PC-3 (cell line): ENCODE data around the gene BNIP5. TPM values are rescaled to one million over a fixed set of nuclear protein-coding genes. Genes with fewer than 3 reads are reported as not detected.

Experiments used
- ATAC-seq: fragments of 200-7000 bp; cut with Tn5 transposase; 2 replicates; pipeline ENCODE4 v1.9.1; 2020; ENCODE audit warnings: mild to moderate bottlenecking, moderate library complexity
- BruUV-seq: library from RNA; stranded (reverse); fragments of 400-500 nt; replicated peaks from 2 replicates; lab custom pipeline; 2021; lab: Mats Ljungman, UMichigan
- CTCF ChIA-PET: fragments of 300-600 bp; sonication (Branson Sonifier 250); formaldehyde crosslinking; loops from one replicate; lab custom pipeline; 2022; ENCODE audit warnings: antibody characterized with exemption; lab: Charles Lee
- POLR2A ChIA-PET: fragments of 300-600 bp; sonication (Branson Sonifier 250); formaldehyde crosslinking; loops from one replicate; lab custom pipeline; 2022; ENCODE audit warnings: antibody characterized with exemption; ENCODE audit not compliant: unreplicated experiment; lab: Charles Lee
- DNase-seq: peaks from one replicate; pipeline ENCODE4 v3.0.0-alpha.2; 2015
- H2AFZ ChIP-seq: fragments of 300-600 bp; sonication (generic); 2 replicates; pipeline ENCODE4 v1.6.0; 2016; ENCODE audit warnings: antibody characterized with exemption, low read length
- H3F3A ChIP-seq: fragments of 300-600 bp; sonication (generic); one replicate; pipeline ENCODE4 v1.6.0; 2017; ENCODE audit warnings: antibody characterized with exemption, low read length, control low read depth, mild to moderate bottlenecking; ENCODE audit not compliant: unreplicated experiment
- H3K27ac ChIP-seq: fragments of 300-600 bp; sonication (generic); 2 replicates; pipeline ENCODE4 v1.5.1; 2016; ENCODE audit warnings: mild to moderate bottlenecking, low read length
- H3K27me3 ChIP-seq: fragments of 300-600 bp; sonication (generic); 2 replicates; pipeline ENCODE4 v1.6.1; 2016; ENCODE audit warnings: low read length, mixed read lengths
- H3K36me3 ChIP-seq: fragments of 300-600 bp; sonication (generic); 2 replicates; pipeline ENCODE4 v1.6.1; 2016; ENCODE audit warnings: low read depth, mixed run types, low read length, mixed read lengths
- H3K4me1 ChIP-seq: fragments of 300-600 bp; sonication (generic); 2 replicates; pipeline ENCODE4 v1.5.1; 2016; ENCODE audit warnings: low read length; ENCODE audit not compliant: insufficient read depth
- H3K4me2 ChIP-seq: fragments of 300-600 bp; sonication (generic); 2 replicates; pipeline ENCODE4 v1.6.0; 2016; ENCODE audit warnings: low read length
- H3K4me3 ChIP-seq: fragments of 300-600 bp; sonication (generic); 2 replicates; pipeline ENCODE4 v1.5.1; 2016; ENCODE audit warnings: mild to moderate bottlenecking, low read length, mixed read lengths
- H3K79me2 ChIP-seq: fragments of 300-600 bp; sonication (generic); 2 replicates; pipeline ENCODE4 v1.6.1; 2017; ENCODE audit warnings: low read length, mixed read lengths
- H3K9ac ChIP-seq: fragments of 300-600 bp; sonication (generic); 2 replicates; pipeline ENCODE4 v1.6.0; 2016; ENCODE audit warnings: mild to moderate bottlenecking, low read length
- H3K9me2 ChIP-seq: fragments of 300-600 bp; sonication (generic); replicated peaks from 2 replicates; pipeline ENCODE4 v1.6.1; 2016; ENCODE audit warnings: mixed run types, low read length, mixed read lengths
- H3K9me3 ChIP-seq: fragments of 300-600 bp; sonication (generic); 2 replicates; pipeline ENCODE4 v1.6.1; 2016; ENCODE audit warnings: low read length, mixed read lengths
- H4K20me1 ChIP-seq: fragments of 300-600 bp; sonication (generic); 2 replicates; pipeline ENCODE4 v1.6.1; 2016; ENCODE audit warnings: low read length, mixed read lengths
- EZH2 ChIP-seq: fragments of 300-600 bp; sonication (generic); IDR thresholded peaks from one replicate; pipeline ENCODE4 v1.6.1; 2017; ENCODE audit warnings: antibody characterized with exemption, mild to moderate bottlenecking, low read length; ENCODE audit not compliant: unreplicated experiment
- EZH2phosphoT487 ChIP-seq: fragments of 300-600 bp; sonication (generic); IDR thresholded peaks from 2 replicates; pipeline ENCODE4 v1.6.1; 2018; ENCODE audit warnings: mild to moderate bottlenecking, antibody characterized with exemption, low read length, borderline replicate concordance
- intact Hi-C: fragments of 100-400 bp; cut with micrococcal nuclease; formaldehyde crosslinking; loops from 2 replicates; pipeline ENCODE4 v1.9.0; 2023
- total RNA-seq: library from RNA; depleted of rRNA; stranded (reverse); fragments of >200 nt; gene quantifications from 2 replicates; pipeline ENCODE4 v1.2.3, GENCODE V29; 2014
- TF ChIP-seq, protein P1 (sequence below): fragments of 300-600 bp; sonication (generic); conservative IDR thresholded peaks from 2 replicates; pipeline ENCODE4 v1.5.1; 2017; ENCODE audit warnings: antibody characterized with exemption, low read depth, mild to moderate bottlenecking, low read length

BNIP5 gene
- total RNA-seq, 1 experiment from 2014 or later, result not detected

DNA sequence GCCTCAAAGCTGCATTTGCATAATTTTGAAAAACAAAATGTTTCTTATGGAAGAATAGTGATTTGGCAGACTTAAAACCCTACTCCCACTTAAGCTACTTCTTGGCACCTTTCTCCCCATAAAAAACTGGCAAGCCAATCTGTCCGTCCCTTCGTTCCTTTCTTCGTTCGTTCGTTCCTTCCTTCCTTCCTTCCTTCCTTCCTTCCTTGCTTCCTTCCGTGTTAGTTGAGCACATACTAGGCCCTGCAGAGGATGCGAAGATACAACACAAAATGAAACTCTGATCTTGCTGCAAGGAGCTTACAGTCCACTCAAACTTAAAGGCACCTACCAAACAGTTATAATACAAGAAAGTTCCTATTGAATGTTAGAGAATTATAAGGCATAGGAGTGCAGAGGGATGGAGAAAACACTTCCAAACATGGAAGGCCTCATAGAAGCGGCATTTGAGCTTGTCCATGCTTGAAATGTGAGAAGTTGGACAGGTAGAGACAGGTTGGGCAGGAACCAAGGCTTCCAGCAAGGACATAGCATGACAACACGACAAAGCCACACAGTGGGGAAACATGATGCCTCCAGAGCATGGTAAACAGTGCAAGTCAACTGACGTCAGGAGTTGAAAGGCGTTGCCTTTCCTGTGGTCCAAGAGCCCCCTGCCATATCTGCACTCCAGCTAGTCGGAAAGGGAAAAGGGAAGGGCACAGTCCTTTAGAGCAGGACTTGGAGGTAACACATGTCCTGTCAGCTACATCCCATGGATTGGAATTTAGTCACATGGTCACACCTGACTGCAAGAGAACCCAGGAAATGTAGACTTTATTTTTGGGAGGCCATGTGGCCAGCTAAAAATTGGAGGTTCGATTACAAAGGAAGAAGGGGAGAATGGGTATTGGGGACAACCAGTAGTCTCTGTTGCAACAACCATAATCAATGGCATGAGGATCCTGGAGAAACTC is 59.8 kb downstream of the BNIP5 start:
- ATAC-seq (no peak), DNase-seq (no peak)
- Histone ChIP-seq H3K27me3 (peaks cover 59% of the 10 kb centered on the region), H3K36me3 (no peaks in the 10 kb centered on the region), H3K9me2 (no peaks in the 10 kb centered on the region), H3K27ac (no peak overlapping the region), H4K20me1 (no peaks in the 10 kb centered on the region), H3K4me2 (no peak overlapping the region), H2AFZ (no peak overlapping the region), H3K9ac (no peak overlapping the region), H3F3A (no peaks in the 10 kb centered on the region), H3K79me2 (no peaks in the 10 kb centered on the region), H3K4me3 (no peak overlapping the region), H3K4me1 (no peaks in the 10 kb centered on the region), H3K9me3 (no peaks in the 10 kb centered on the region)
- ChIA-PET POLR2A (interaction anchor here (0.6 kb wide), 1 partner anchor 26 kb away, joined by 9 read pairs; no protein-coding TSS in a partner anchor), CTCF (no interaction called here)
- intact Hi-C loops, result no loop called here
- TF ChIP-seq EZH2phosphoT487 (no peak), EZH2 (no peak)
- TF ChIP-seq, protein P1, sequence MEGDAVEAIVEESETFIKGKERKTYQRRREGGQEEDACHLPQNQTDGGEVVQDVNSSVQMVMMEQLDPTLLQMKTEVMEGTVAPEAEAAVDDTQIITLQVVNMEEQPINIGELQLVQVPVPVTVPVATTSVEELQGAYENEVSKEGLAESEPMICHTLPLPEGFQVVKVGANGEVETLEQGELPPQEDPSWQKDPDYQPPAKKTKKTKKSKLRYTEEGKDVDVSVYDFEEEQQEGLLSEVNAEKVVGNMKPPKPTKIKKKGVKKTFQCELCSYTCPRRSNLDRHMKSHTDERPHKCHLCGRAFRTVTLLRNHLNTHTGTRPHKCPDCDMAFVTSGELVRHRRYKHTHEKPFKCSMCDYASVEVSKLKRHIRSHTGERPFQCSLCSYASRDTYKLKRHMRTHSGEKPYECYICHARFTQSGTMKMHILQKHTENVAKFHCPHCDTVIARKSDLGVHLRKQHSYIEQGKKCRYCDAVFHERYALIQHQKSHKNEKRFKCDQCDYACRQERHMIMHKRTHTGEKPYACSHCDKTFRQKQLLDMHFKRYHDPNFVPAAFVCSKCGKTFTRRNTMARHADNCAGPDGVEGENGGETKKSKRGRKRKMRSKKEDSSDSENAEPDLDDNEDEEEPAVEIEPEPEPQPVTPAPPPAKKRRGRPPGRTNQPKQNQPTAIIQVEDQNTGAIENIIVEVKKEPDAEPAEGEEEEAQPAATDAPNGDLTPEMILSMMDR, result no peak
- BruUV-seq, result no TSS peak

DNA sequence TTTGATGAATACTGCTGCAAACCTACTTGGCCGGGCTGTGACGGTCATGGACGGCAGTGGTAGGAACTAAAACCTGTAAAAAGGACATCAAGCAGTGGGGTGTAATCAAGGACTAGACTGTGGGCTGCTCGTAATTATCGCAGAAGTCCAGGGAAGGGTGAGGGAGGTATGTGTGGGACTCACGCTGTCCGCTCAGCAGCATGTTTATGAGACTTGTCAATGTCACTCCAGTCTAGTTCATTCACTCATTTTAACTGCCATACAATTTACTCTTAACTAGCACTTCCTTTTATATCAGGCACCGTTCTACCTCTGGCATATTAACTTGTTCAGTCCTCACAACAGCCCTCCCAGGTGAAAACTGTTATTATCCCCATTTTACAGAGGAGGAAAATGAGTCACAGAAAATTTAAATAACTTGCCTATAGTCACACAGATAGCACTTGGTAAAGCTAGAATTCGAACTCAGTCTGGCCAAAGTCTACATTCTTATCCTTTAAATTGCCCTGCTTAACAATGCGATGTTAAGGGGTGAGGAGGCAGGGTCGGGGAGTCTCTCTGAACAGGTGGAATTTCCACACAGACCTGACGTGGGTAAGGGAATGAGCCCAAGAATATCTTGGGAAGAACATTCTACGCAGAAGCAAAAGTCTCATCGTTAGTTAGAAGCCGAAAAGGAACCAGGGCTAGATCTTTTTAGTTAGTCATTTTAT is 62.7 kb downstream of the BNIP5 start:
- Histone ChIP-seq H2AFZ (no peak overlapping the region), H3K4me3 (no peak overlapping the region), H3K36me3 (no peaks in the 10 kb centered on the region), H3K9me2 (no peaks in the 10 kb centered on the region), H3K27me3 (peaks cover 43% of the 10 kb centered on the region), H3K79me2 (no peaks in the 10 kb centered on the region), H3K9me3 (no peaks in the 10 kb centered on the region), H3K4me1 (no peaks in the 10 kb centered on the region), H3K4me2 (no peak overlapping the region), H3K9ac (no peak overlapping the region), H3K27ac (no peak overlapping the region), H4K20me1 (no peaks in the 10 kb centered on the region), H3F3A (no peaks in the 10 kb centered on the region)
- ChIA-PET POLR2A (no interaction called here), CTCF (no interaction called here)
- DNase-seq (no peak), ATAC-seq (no peak)
- TF ChIP-seq, protein P1, result no peak
- no peak for TF ChIP-seq EZH2
- TF ChIP-seq EZH2phosphoT487, result no peak
- intact Hi-C loops, result no loop called here
- BruUV-seq, result no TSS peak
